Stomach smooth muscle (tissue), 2 donors: ENCODE results near the gene HGF.
"Not testable (repeated sequence)": the region's sequence is repeated elsewhere in the genome, so short reads cannot be mapped to it uniquely, and the experiment has no call there.

ENCODE experiments used
- H3K27ac ChIP-seq: one replicate; pipeline ENCODE4 v1.7.0; 2013; ENCODE audit warnings: mild to moderate bottlenecking, low read length, inconsistent platforms
- H3K27me3 ChIP-seq, 2 donors: one replicate each; pipeline ENCODE4 v1.7.0; 2013; ENCODE audit warnings: low read length in 2 of 2; ENCODE audit not compliant: insufficient read depth in 2 of 2, control insufficient read depth in 1 of 2
- H3K36me3 ChIP-seq, 2 donors: one replicate each; pipeline ENCODE4 v1.7.0; 2013; ENCODE audit warnings: low read length in 2 of 2; ENCODE audit not compliant: control insufficient read depth in 2 of 2, insufficient read depth in 2 of 2
- H3K4me1 ChIP-seq: one replicate; pipeline ENCODE4 v1.7.0; 2013; ENCODE audit warnings: low read length; ENCODE audit not compliant: control insufficient read depth, insufficient read depth
- H3K4me3 ChIP-seq, 2 donors: one replicate each; pipeline ENCODE4 v1.7.0; 2013; ENCODE audit warnings: low read length in 2 of 2
- H3K9ac ChIP-seq, 2 donors: one replicate each; pipeline ENCODE4 v1.7.0; 2013; ENCODE audit warnings: low read length in 2 of 2, mild to moderate bottlenecking in 1 of 2
- H3K9me3 ChIP-seq, 2 donors: one replicate each; pipeline ENCODE4 v1.7.0; 2013; ENCODE audit warnings: low read length in 2 of 2; ENCODE audit not compliant: control insufficient read depth in 2 of 2
- donor health status: healthy.
- donor health status: Pancreatic carcinoma.

HGF gene

GRCh38 chr7:81751619-81752317 lies 18.1 kb downstream of the HGF start:
- H3K27me3 ChIP-seq, result no peaks in the 10 kb centered on the region
- H3K36me3 ChIP-seq, result no peaks in the 10 kb centered on the region
- H3K4me1 ChIP-seq, result no peaks in the 10 kb centered on the region
- no peaks in the 10 kb centered on the region for H3K9me3 ChIP-seq
- H3K27ac ChIP-seq, result no peak overlapping the region
- no peak overlapping the region for H3K4me3 ChIP-seq
- no peak overlapping the region for H3K9ac ChIP-seq

- Histone ChIP-seq H3K36me3 (no peaks in the 10 kb centered on the region), H3K27me3 (no peaks in the 10 kb centered on the region), H3K9me3 (peaks cover 0 to under 1% of the 10 kb centered on the region in 2 donors), H3K4me3 (no peak overlapping the region), H3K27ac (no peak overlapping the region), H3K9ac (no peak overlapping the region), H3K4me1 (no peaks in the 10 kb centered on the region)
Measured at GRCh38 chr7:81745637-81746036, 24.2 kb downstream of the HGF start.

GRCh38 chr7:81744389-81744788 lies 25.5 kb downstream of the HGF start:
- H3K4me1 ChIP-seq, result no peaks in the 10 kb centered on the region
- no peaks in the 10 kb centered on the region for H3K27me3 ChIP-seq
- H3K9ac ChIP-seq, result no peak overlapping the region
- no peak overlapping the region for H3K27ac ChIP-seq
- peaks cover 0 to 2% of the 10 kb centered on the region in 2 donors for H3K9me3 ChIP-seq
- no peaks in the 10 kb centered on the region for H3K36me3 ChIP-seq
- no peak overlapping the region for H3K4me3 ChIP-seq

GRCh38 chr7:81743665-81744064 lies 26.2 kb downstream of the HGF start:
- Histone ChIP-seq H3K27me3 (no peaks in the 10 kb centered on the region), H3K9me3 (peaks cover 0 to 2% of the 10 kb centered on the region in 2 donors), H3K9ac (no peak overlapping the region), H3K36me3 (no peaks in the 10 kb centered on the region), H3K4me1 (no peaks in the 10 kb centered on the region), H3K4me3 (no peak overlapping the region), H3K27ac (no peak overlapping the region)

- H3K9me3 ChIP-seq, result peaks cover 0 to 2% of the 10 kb centered on the region in 2 donors
- H3K4me1 ChIP-seq, result no peaks in the 10 kb centered on the region
- no peak overlapping the region for H3K9ac ChIP-seq
- no peaks in the 10 kb centered on the region for H3K27me3 ChIP-seq
- H3K4me3 ChIP-seq, result no peak overlapping the region
- no peaks in the 10 kb centered on the region for H3K36me3 ChIP-seq
- H3K27ac ChIP-seq, result no peak overlapping the region
Measured at GRCh38 chr7:81743201-81743600, 26.6 kb downstream of the HGF start.

GRCh38 chr7:81740403-81740802 lies 29.4 kb downstream of the HGF start:
- Histone ChIP-seq H3K4me1 (no peaks in the 10 kb centered on the region), H3K9ac (no peak overlapping the region), H3K27me3 (no peaks in the 10 kb centered on the region), H3K4me3 (no peak overlapping the region), H3K9me3 (peaks cover 0 to 2% of the 10 kb centered on the region in 2 donors), H3K36me3 (no peaks in the 10 kb centered on the region), H3K27ac (no peak overlapping the region)

GRCh38 chr7:81736091-81736490 lies 33.8 kb downstream of the HGF start:
- Histone ChIP-seq H3K9me3 (peaks cover 0 to 2% of the 10 kb centered on the region in 2 donors), H3K36me3 (no peaks in the 10 kb centered on the region), H3K27ac (no peak overlapping the region), H3K9ac (no peak overlapping the region), H3K4me1 (no peaks in the 10 kb centered on the region), H3K27me3 (no peaks in the 10 kb centered on the region), H3K4me3 (no peak overlapping the region)

GRCh38 chr7:81725812-81726127 lies 44.1 kb downstream of the HGF start:
- H3K36me3 ChIP-seq, result no peaks in the 10 kb centered on the region
- no peak overlapping the region for H3K27ac ChIP-seq
- no peaks in the 10 kb centered on the region for H3K4me1 ChIP-seq
- no peaks in the 10 kb centered on the region for H3K9me3 ChIP-seq
- H3K27me3 ChIP-seq, result no peaks in the 10 kb centered on the region
- H3K9ac ChIP-seq, result no peak overlapping the region
- no peak overlapping the region for H3K4me3 ChIP-seq

GRCh38 chr7:81725003-81725811 lies 44.6 kb downstream of the HGF start:
- Histone ChIP-seq H3K9me3 (no peaks in the 10 kb centered on the region), H3K4me1 (no peaks in the 10 kb centered on the region), H3K4me3 (no peak overlapping the region), H3K27ac (no peak overlapping the region), H3K36me3 (no peaks in the 10 kb centered on the region), H3K9ac (no peak overlapping the region), H3K27me3 (no peaks in the 10 kb centered on the region)

- not testable (repeated sequence) for H3K9ac ChIP-seq, H3K9me3 ChIP-seq, H3K4me3 ChIP-seq, H3K27ac ChIP-seq, H3K36me3 ChIP-seq, H3K4me1 ChIP-seq, H3K27me3 ChIP-seq
Measured at GRCh38 chr7:81722250-81722649, 47.6 kb downstream of the HGF start.

GRCh38 chr7:81721437-81721836 lies 48.4 kb downstream of the HGF start:
- no peak overlapping the region for H3K4me3 ChIP-seq
- H3K4me1 ChIP-seq, result no peaks in the 10 kb centered on the region
- no peaks in the 10 kb centered on the region for H3K36me3 ChIP-seq
- H3K9ac ChIP-seq, result no peak overlapping the region
- H3K27ac ChIP-seq, result no peak overlapping the region
- H3K27me3 ChIP-seq, result no peaks in the 10 kb centered on the region
- no peaks in the 10 kb centered on the region for H3K9me3 ChIP-seq
